ENCODE results near the gene NXF1. TPM values are rescaled to one million over a fixed set of nuclear protein-coding genes. Genes with fewer than 3 reads are reported as not detected.

NXF1 gene
- total and polyA plus RNA-seq, 2 of the 13 experiments (the other 11 are each of a cell fraction or from before 2014, with no cell fraction given): 30.4 to 30.9 TPM

- TF ChIP-seq, protein P1, sequence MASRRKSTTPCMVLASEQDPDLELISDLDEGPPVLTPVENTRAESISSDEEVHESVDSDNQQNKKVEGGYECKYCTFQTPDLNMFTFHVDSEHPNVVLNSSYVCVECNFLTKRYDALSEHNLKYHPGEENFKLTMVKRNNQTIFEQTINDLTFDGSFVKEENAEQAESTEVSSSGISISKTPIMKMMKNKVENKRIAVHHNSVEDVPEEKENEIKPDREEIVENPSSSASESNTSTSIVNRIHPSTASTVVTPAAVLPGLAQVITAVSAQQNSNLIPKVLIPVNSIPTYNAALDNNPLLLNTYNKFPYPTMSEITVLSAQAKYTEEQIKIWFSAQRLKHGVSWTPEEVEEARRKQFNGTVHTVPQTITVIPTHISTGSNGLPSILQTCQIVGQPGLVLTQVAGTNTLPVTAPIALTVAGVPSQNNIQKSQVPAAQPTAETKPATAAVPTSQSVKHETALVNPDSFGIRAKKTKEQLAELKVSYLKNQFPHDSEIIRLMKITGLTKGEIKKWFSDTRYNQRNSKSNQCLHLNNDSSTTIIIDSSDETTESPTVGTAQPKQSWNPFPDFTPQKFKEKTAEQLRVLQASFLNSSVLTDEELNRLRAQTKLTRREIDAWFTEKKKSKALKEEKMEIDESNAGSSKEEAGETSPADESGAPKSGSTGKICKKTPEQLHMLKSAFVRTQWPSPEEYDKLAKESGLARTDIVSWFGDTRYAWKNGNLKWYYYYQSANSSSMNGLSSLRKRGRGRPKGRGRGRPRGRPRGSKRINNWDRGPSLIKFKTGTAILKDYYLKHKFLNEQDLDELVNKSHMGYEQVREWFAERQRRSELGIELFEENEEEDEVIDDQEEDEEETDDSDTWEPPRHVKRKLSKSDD (CRISPR knock-in tag; IDR thresholded peaks at IDR 0.05; ENCODE audit: low read depth): no peak; the same call in 1 of the 2 replicates
- TF ChIP-seq ZBTB40 (IDR thresholded peaks at IDR 0.05) (no peak), ZBTB40 (CRISPR knock-in tag; IDR thresholded peaks at IDR 0.05) (no peak), EP300 (IDR thresholded peaks at IDR 0.05; ENCODE audit: low read depth in 2 of 2, low read length in 2 of 2) (no peak), EP300 (CRISPR knock-in tag; IDR thresholded peaks at IDR 0.05; ENCODE audit: borderline replicate concordance) (no peak), ZNF563 (CRISPR knock-in tag; IDR thresholded peaks at IDR 0.05) (0 out of 2 replicates have a peak, but pooled peaks have one; percentile 51), ZSCAN25 (CRISPR knock-in tag; IDR thresholded peaks at IDR 0.05) (peak; percentile 31; the same call in 1 of the 2 replicates), ATAD3A (CRISPR knock-in tag; IDR thresholded peaks at IDR 0.05) (no peak), ZNF34 (CRISPR knock-in tag; IDR thresholded peaks at IDR 0.05; ENCODE audit: borderline replicate concordance) (no peak), SRF (IDR thresholded peaks at IDR 0.05; ENCODE audit: low read depth, low read length) (no peak), PHB2 (IDR thresholded peaks at IDR 0.05; ENCODE audit: partially characterized antibody) (no peak), GATAD2A (CRISPR knock-in tag; IDR thresholded peaks at IDR 0.05) (no peak; the same call in none of the 2 replicates), ZNF251 (CRISPR knock-in tag; IDR thresholded peaks at IDR 0.05) (no peak), ZFP62 (CRISPR knock-in tag; IDR thresholded peaks at IDR 0.05) (no peak), JUND (CRISPR knock-in tag; IDR thresholded peaks at IDR 0.05) (no peak), KLF9 (CRISPR knock-in tag; IDR thresholded peaks at IDR 0.05; ENCODE audit: low read depth) (peak; percentile 15; the same call in 1 of the 2 replicates), ARNT (IDR thresholded peaks at IDR 0.05) (no peak), SOX13 (IDR thresholded peaks at IDR 0.05) (no peak), SOX13 (CRISPR knock-in tag; conservative IDR thresholded peaks at IDR 0.05 in 1 of 2, IDR thresholded peaks at IDR 0.05 in 1 of 2) (peak in 1 of 2 experiments; percentile 21; a peak in 1 of 4 replicates)
Measured at GRCh38 chr11:62771144-62772021, 33.9 kb downstream of the NXF1 start, which contains the start of gene TAF6L (continued).
